Stimulated activated CD8-positive, alpha-beta memory T cell treated with anti-CD3 and anti-CD28 coated beads, Interleukin-7, amount 100 ng/mL, for 1 hour (primary cell): ENCODE results near the gene TIMM29.
"Not testable (repeated sequence)": the region's sequence is repeated elsewhere in the genome, so short reads cannot be mapped to it uniquely, and the experiment has no call there.

Experiments used
- DNase-seq, 2 donors: peaks; one replicate each; pipeline ENCODE4 v3.0.0-alpha.2; 2020; ENCODE audit warnings: low read depth in 2 of 2

TIMM29 gene

GRCh38 chr19:10945264-10945663 lies 16.7 kb downstream of the TIMM29 start:
- no peak for DNase-seq

DNA sequence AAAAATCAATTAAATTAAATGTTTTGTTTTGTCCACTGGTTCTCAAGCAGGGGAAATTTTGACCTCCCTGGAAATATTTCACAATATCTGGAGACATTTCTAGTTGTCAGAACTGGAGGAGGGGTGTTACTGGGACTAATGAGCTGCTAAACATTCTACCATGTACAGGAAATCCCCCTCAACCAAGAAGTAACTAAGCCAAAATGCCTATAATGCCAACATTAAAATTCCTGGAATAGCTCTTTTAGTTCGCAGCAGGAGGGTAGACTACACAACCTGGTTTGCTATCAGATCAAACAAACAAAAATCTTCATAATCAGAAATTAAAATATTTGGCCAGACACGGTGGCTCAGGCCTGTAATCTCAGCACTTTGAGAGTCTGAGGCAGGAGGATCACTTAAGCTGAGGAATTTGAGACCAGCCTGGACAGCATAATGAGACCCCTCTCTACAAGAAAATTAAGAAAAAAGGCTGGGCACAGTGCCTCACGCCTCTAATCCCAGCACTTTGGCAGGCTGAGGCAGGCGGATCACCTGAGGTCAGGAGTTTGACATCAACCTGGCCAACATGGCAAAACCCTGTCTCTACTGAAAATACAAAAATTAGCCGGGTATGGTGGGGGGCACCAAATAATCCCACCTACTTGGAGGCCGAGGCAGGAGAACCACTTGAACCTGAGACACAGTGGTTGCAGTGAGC lies 18.5 kb downstream of the TIMM29 start:
- no peak for DNase-seq

GRCh38 chr19:10952809-10953208 lies 24.2 kb downstream of the TIMM29 start:
- DNase-seq, result no peak

GRCh38 chr19:10959277-10959968 lies 30.8 kb downstream of the TIMM29 start:
- DNase-seq, result not testable (repeated sequence)

DNA sequence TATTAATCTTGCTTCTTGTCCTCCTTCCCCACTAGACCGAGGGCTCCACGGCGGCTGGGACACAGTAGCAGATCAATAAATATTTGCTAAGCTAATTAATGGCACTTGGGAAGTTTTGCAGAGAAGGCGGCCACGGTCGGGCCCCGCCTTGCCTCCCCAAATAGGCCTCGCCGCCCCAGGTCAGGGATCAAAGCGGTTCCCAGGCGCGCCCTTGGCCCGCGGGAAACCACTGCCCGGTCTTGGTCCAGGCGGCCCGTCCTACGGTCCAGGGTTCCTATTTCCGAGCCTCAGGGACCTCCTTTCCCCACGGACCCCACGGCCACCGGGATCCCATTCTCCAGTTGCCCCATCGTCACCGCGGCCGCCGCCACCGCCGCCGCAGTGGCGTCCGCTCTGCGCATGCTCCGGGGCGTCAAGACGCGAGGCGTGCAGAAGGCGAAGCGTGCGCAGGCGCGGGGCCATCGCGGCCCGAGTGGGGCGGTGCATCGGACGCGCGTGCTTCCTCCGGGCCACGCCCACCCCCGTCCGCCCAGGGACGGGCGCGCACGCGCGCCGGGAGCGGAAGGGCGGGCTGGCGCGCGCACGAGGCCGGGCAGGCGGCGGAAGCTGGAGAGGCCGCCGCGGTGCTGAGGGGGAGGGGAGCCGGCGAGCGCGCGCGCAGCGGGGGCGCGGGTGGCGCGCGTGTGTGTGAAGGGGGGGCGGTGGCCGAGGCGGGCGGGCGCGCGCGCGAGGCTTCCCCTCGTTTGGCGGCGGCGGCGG lies 31.9 kb downstream of the TIMM29 start, which contains the start of gene SMARCA4:
Gene SMARCA4, plus strand, starts transcription at position 717 of the 759 bp plus-strand sequence. CDS start 23,122 bp downstream, outside the sequence.
- DNase-seq, result peak; percentile 96 to 98

DNA sequence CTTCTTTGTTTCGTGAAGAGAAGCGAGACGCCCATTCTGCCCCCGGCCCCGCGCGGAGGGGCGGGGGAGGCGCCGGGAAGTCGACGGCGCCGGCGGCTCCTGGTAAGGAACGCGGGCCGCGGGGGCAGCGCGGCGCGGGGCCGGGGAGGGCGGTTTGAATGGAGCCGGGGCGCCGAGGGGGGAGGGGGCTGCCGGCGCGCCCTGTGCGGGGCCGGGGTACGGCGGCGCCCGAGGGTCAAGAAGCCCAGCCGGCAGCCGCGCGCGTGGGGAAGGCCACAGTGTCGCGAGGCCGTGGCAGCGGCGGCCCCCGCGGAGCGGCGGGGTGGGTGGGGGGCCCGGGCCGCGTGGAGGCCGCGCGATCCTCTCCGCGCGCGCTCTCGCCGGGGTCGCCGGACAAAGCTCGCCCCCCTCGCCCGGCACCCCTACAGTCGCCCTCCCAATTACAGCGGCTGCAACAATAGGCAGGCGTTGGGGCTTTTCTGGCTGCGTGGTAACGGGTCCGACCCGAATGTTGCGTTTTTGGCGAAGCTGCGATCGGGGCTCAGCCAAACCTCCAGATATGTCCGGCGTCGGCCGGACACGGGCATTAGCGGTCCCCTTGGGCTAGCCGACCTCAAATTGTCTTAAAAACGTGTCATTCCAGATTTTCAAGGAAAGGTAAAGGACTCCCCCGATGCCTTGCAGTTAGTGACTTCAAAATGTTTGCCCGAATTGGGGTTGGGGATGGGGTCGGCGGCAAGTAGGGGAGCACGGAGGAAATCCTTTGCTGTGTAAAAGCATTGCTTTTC lies 32.7 kb downstream of the TIMM29 start:
- no peak for DNase-seq

- DNase-seq, result no peak
These were observed 34.3 kb downstream of the TIMM29 start for GRCh38 chr19:10962863-10963262.

DNA sequence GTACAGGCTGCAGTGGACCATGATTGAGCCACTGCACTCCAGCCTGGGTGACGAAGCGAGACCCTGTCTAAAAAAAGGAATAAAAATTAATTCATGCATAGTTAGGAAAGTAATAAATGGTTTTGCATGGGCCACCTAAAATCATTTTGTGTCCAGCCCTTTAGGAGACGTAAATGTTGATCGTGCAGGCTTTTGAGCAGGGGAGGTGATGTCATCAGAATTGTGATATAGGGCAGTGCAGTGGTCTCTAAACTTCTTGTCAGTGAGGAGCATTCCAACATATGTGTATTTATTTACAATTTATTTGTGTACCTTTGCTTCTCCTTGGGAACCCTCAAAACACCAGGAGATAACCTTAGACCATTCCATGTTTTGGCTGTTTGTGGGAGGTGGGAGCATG lies 35.3 kb downstream of the TIMM29 start:
- no peak for DNase-seq

DNA sequence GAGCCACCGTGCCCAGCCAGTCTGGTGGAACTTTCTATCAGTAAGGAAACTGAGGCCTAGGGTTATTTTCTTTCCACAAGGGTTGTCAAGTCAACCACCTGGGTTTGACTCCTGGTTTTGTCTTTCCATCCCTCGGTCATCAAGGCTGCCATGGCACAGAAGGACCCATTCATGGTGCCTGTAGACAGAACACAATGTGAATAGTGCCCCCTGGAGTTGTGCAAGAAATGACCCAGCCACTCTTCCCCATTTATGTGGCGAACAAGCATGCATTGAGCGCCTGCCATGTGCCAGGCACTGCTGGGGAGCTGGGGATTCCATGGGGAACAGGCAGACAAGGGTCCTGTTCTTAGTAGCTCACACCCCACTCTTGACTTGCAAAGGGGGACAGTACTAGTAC lies 36.3 kb downstream of the TIMM29 start:
- DNase-seq, result no peak

DNA sequence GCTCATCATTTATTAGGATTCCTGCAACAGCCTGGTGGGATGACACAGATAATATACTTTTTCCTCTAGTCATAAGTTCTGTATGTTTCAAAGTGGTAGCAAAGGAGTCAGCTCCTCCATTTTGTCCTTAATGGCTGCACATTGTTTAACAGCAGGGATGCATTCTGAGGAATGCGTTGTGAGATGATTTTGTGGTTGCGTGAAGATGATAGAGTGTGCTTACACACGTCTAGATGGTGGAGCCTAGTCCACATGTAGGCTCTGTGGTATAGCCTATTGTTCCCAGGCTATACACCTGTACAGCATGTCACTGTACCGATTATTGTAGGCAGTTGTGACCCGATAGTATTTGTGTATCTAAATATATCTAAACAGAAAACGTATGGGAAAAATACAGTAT lies 36.8 kb downstream of the TIMM29 start:
- DNase-seq, result no peak

- DNase-seq, result no peak
These were observed 38.2 kb downstream of the TIMM29 start for GRCh38 chr19:10966809-10967208.

DNA sequence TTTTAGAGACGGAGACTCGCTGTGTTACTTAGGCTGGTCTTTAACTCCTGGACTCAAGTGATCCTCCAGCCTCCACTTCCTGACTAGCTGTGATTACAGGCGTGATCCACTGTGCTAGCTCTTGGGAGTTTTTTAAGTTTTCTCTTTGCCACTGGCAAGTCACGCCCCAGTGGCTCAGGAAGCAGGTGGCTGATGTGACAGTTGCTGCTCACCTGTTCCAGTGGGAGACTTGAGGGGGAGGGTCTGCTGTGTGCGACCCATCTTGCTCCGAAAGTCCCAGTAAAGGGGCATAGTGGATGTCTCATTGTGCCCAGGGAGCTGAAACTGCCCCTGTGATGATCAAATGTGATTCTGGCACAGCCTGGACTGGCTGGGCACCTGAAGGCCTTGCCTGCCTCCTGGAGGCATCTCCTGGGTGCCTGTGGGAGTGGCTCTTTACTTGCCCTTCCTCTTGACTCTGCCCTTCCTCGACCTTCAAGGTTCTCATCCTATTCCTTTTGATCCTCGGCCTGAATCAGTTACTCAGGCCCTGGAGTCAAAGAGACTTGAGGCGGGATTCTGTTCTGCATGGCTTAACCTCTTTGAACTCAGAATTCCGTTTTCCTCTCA lies 40.0 kb downstream of the TIMM29 start:
- DNase-seq, result no peak

DNA sequence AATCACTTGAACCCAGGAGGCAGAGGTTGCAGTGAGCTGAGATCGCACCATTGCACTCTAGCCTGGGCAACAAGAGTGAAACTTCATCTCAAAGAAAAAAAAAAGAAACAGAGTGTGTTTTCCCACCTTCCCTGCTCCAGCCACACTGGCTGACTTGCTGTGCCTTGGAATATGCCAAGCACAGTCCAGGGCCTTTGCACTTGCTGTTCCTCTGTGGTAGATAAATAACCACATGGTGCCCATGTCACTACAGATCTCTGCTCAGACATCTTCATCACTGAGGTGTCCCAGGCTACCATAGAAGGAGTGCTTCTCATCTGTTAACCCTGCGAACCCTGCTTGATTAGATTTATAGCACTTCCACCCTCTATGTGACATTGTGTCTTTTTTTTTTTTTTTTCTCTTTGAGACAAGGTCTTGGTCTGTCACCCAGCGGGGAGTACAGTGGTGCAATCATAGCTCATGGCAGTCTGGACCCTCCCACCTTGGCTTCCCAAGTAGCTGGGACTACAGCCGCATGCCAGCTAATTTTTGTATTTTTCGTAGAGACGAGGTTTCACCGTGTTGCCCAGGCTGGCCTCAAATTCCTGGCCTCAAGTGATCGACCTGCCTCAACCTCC lies 42.6 kb downstream of the TIMM29 start:
- DNase-seq, result no peak

- no peak for DNase-seq
These were observed 46.9 kb downstream of the TIMM29 start for GRCh38 chr19:10975374-10976130.

DNA sequence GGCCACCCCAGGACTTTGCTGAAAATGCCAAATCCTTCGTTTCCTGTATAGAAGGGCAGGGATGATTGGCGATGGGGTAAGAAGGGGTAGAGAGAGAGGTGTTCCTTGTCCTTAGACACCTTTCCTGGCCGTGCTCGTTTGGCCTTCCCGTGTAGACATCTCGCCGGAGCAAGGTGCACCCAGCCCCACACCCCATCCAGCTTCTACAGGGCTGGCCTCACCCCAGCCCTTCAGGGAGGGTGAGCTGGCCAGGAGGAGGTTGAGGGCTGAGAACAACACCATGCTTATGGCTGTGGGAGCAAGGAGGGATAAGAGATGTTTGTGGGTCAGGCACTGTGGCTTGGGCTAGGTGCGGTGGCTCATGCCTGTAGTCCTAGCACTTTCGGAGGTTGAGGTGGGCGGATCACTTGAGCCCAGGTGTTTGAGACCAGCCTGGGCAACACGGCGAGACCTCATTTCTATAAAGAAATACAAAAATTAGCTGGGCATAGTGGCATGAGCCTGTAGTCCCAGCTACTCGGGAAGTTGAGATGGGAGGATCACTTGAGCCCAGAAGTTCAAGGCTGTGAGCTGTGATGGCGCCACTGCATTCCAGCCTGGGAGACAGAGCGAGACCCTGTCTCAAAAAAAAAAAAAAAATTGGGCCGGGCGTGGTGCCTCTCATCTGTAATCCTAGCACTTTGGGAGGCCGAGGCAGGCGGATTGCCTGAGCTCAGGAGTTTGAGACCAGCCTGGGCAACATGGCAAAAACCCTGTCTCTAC lies 47.7 kb downstream of the TIMM29 start:
- DNase-seq, result no peak

GRCh38 chr19:10977742-10978092 lies 49.1 kb downstream of the TIMM29 start:
- DNase-seq, result no peak
